Activated T-cell treated with anti-CD3 and anti-CD28 coated beads for 1 hour (primary cell): ENCODE results near the gene ZBTB34.
"Not testable (repeated sequence)": the region's sequence is repeated elsewhere in the genome, so short reads cannot be mapped to it uniquely, and the experiment has no call there.

Source experiments
- DNase-seq: peaks from one replicate; pipeline ENCODE4 v3.0.0-alpha.2; 2020; ENCODE audit warnings: low read depth

ZBTB34 gene

DNA sequence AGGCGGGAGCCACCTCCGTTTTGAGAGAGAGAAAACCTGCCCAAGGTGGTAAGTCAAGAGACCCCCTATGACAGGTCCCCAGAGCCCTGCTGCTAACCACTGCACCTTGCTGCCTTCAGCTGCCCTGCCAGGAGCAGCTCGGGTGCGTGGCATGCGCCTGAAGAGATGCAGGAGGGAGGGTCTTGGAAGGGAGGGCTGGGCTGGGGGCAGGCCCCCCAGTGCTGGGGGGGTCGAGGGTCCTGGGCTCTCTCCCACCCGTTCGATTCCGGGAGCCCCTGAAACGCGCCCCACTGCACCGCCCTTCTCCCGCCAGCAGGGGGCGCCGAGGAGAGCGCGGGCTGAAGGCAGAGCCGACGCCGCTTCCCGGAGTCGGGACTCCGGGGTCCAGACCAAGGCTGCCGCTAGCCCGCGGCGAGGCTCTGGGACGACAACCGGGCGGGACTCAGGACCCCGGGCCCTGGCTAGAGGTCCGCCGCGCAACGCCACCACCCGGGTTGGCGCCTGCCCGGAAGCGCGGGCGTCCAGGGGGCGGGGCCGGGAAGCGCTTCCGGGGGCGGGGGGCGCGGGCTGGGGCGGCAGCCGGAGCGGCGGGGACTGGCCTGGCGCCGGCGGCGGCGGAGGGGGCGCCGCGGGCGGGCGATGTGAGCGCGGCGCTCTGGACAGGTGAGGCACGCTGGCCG, at the start of gene ZBTB34:
TSS of gene ZBTB34 (plus strand) at position 563 of the 680 bp plus-strand sequence. CDS start 18,761 bp downstream, outside the sequence.
- DNase-seq, result peak; percentile 76

DNA sequence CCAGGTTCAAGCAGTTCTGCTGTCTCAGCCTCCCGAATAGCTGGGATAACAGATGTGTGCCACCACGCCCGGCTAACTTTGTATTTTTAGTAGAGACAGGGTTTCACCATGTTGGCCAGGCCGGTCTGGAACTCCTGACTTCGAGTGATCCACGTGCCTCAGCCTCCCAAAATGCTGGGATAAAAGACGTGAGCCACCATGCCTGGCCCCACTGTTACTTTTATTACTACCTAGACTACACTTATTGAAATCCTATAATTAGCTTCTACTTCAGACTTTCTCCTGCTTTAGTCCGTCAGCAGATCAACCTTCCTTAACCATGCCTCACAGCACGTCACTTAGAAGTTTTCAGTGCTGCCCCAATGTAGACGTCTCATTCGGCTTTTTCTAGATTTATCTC, 47.4 kb upstream of the ZBTB34 start:
- DNase-seq, result no peak

DNA sequence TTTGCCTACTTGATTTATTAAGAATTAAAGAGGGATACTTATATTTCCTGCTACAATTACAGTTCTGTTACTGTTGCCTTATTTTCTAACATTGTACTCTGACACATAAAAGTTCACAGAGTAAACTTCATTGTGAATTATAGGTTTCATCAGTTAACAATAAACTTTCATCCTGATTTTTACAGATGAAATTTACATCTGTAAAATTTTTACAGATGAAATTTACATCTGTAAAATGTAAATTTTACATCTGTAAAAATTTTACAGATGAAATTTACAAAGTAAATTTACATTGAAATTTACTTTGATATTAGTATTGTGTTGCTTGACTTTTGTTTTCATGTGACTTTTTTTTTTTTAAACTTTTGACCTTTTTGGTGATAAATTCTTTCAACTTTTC, 46.3 kb upstream of the ZBTB34 start:
- DNase-seq, result no peak

DNA sequence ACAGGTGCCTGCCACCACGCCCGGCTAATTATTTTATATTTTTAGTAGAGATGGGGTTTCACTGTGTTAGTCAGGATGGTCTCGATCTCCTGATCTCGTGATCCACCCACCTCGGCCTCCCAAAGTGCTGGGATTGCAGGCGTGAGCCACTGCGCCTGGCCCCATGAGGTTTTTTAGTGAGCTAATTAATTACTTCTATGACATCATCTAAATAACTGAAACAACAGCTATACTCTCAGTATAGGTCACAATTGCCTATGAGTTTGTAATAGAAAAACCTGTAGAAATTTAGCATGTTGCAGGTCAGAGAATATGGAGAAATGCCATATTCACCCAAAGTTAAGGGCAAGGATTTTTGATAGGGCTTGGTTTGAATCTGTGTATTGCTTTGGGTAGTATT, 42.8 kb upstream of the ZBTB34 start:
- DNase-seq, result not testable (repeated sequence)

- DNase-seq, result no peak
Observed at GRCh38 chr9:126818482-126818881, 42.0 kb upstream of the ZBTB34 start.

- no peak for DNase-seq
Observed at GRCh38 chr9:126819482-126819881, 41.0 kb upstream of the ZBTB34 start.

GRCh38 chr9:126822278-126822677, 38.2 kb upstream of the ZBTB34 start:
- no peak for DNase-seq

DNA sequence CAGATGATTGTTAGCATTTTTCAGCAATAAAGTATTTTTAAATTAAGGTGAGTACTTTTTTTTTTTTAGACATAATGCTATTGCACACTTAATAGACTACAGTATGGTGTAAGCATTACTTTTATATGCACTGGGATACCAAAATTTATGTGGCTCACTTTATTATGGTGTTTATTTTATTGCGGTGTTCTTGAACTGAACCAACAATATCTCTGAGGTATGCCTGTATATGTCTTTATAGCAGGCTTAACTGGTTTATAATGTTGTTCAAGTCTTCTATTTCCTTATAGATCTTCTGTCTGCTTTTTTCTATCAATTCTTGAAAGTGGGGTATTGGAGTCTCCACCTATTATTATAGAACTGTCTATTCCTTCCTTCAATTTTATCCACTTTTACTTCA, 37.6 kb upstream of the ZBTB34 start:
- DNase-seq, result no peak

DNA sequence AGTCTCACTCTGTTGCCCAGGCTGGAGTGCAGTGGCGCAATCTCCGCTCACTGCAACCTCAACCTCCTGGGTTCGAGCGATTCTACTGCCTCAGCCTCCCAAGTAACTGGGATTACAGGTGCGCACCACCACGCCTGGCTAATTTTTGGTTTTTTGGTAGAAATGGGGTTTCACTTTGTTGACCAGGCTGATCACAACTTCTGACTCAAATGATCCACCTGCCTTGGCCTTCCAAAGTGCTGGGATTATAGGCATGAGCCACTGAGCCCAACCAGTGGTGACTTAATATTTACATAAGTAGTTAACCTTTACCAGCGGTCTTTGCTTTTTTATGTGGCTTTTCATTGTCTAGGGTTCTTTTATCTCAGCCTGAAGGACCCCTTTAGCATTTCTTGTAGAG, 36.4 kb upstream of the ZBTB34 start:
- not testable (repeated sequence) for DNase-seq

DNA sequence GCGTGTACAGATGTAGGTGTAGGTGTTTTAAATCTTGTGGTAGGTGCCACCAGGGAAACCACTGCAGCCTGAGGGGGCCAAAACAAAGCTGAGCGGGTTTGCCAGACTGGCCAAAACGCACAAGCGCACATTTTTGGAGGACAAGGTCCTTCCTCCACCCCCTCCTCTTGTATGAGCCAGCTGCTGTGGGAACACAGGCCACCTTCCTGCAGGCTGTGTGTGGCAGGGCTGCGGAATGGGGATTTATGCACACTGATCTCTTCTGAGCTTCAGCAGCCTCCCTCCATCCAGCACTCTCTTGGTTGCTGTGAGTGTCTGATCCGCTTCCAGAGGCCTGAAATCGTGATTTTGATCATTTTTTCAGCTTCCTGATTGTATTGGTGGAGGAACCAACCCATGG, 33.2 kb upstream of the ZBTB34 start:
- no peak for DNase-seq

DNA sequence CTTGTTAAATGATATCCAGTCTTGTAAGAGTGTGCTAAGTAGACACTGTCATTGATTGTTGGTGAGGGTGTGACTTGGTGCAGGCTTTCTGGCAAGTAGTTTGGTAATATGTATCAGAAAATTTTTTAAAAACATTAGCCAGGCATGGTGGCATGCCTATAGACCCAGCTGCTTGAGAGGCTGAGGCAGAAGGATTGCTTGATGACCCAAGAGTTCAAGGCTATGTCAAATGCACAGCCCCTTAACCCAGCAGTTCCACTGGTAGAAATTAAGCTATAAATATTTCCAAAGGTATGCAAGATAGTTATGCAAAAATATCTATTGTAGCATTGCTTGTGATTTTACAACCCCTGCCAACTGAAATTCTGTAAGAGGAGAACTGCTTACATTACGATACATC, 31.4 kb upstream of the ZBTB34 start:
- no peak for DNase-seq

DNA sequence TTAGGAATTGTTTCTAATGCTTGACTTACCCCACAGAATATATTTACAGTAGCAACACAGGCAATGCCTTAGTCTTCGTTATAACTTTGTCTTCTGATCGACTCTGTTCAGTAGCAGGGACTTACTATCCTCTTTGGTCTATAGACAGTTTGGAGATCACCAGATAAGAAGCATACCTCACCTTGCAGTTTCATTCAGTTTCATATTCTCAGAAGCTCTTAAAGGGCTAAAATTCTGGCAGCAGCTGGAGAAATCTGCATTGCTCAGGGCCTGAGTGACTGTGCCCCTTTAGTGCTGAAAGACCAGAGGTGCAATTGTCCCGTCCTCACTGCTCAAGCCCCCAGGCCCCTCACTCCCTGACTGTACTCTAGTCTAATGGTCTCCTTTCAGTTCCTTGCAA, 29.6 kb upstream of the ZBTB34 start:
- DNase-seq, result no peak

DNA sequence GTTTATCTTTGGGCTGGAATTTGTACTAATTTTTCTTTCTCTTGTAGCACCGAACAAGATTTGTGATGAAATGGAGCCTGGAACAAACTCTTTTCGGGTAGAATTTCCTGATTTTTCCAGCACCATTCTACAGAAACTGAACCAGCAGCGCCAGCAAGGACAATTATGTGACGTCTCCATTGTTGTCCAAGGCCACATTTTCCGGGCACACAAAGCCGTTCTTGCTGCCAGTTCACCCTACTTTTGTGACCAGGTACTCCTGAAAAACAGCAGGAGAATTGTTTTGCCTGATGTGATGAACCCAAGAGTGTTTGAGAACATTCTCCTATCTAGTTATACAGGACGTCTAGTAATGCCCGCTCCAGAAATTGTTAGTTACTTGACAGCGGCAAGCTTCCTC, 28.0 kb upstream of the ZBTB34 start:
- DNase-seq, result no peak

DNA sequence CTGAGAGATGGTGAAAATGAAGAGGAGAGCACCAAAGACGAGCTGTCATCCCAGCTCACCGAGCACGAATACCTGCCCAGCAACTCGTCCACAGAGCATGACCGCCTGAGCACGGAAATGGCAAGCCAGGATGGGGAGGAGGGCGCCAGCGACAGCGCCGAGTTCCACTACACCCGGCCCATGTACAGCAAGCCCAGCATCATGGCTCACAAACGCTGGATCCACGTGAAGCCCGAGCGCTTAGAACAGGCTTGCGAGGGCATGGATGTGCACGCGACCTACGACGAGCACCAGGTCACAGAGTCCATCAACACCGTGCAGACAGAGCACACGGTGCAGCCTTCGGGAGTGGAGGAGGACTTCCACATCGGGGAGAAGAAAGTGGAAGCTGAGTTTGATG, 27.4 kb upstream of the ZBTB34 start:
- no peak for DNase-seq

DNA sequence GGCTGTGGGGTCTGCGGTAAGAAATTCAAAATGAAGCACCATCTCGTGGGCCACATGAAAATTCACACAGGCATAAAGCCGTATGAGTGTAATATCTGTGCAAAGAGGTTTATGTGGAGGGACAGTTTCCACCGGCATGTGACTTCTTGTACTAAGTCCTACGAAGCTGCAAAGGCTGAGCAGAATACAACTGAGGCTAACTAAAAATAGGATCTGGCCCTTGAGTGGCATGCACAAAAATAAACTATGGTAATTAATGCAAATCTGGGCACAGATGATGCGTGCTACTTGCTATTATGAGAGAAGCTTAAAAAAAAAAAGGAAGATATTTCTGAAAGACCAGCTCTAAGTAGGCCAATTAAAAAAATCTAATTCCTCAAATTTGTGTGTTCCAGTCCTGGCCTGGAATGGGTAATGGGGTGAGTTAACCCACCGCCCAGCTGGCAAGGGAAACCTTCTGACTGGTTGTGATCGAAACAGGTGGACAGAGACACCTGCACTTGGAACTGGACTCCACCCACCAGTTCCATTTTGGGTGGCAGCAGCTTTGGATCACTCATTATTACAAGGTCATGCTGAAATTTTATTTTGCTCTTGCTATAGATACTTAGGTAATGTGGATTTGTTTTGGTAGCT, 26.6 kb upstream of the ZBTB34 start:
- no peak for DNase-seq

GRCh38 chr9:126834672-126835071, 25.8 kb upstream of the ZBTB34 start:
- DNase-seq, result no peak

GRCh38 chr9:126836216-126836615, 24.2 kb upstream of the ZBTB34 start:
- no peak for DNase-seq

- DNase-seq, result no peak
Observed at GRCh38 chr9:126838055-126838811, 22.2 kb upstream of the ZBTB34 start.

DNA sequence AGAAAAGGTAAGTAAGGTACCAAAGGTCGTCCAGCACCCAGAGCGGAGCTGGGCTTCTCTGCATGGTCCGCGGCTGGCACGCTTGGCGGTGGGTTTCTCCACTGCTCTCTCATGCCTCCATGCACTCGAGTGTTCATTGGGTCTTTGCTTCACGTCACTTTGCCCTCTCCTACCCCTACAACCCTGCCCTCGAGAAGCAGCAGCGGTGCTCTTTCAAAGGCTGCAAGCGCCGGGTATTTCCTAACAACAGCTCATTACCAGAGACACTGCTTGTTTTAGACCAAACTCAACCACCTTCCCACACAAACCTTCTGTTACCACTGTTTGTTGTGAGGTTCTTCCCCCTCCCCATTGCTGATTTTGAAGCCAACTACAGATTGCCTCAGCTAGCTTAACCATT, 21.5 kb upstream of the ZBTB34 start:
- no peak for DNase-seq

DNA sequence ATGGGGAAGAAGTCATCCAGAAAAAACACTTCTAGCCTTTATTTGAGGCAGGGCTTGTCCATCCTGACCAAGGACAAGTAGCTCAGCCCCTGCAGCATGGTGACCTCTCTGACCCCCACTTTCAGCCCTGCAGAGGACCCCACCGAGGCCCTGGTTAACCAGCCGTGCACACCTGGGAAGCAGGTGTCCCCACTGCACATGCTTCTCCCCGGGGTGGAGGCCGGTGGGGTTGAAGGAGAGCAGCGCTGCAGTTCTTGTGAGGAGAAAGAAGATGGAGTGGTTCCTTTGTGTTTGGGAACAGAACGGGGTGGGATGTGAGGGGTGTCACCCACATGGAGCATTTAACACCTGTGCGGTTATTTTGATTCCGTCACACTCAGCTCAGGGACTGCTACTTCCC, 21.1 kb upstream of the ZBTB34 start:
- DNase-seq, result no peak

DNA sequence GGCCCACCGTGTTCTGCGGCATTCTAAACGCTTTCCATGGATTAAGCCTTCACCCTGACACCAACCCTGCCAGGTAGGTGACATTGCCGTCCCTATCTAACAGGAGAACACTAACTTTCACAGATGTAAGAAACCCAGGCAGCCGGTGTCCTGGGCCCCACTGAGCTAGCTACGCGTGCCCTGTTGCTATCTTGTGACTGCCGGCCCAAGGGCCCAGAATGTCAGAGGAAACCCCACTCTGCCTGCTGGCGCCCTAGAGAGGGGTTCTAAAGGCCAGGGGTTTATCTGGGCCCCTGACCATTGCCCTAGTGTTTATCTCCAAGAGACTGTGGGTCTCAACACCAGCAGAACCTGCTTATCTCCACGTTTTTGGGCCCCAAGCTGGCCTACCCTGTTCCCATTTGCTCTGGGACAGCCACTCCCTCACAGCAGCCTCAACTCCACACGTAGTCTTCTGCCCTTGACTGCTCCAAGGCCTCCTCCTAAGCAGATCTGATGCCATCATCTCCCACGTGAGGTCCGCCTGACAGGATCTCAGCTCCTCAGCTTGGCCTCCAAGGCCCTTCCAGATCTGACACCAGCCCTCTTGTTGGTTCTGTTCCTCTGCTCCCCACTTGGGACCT, 18.1 kb upstream of the ZBTB34 start:
- no peak for DNase-seq

DNA sequence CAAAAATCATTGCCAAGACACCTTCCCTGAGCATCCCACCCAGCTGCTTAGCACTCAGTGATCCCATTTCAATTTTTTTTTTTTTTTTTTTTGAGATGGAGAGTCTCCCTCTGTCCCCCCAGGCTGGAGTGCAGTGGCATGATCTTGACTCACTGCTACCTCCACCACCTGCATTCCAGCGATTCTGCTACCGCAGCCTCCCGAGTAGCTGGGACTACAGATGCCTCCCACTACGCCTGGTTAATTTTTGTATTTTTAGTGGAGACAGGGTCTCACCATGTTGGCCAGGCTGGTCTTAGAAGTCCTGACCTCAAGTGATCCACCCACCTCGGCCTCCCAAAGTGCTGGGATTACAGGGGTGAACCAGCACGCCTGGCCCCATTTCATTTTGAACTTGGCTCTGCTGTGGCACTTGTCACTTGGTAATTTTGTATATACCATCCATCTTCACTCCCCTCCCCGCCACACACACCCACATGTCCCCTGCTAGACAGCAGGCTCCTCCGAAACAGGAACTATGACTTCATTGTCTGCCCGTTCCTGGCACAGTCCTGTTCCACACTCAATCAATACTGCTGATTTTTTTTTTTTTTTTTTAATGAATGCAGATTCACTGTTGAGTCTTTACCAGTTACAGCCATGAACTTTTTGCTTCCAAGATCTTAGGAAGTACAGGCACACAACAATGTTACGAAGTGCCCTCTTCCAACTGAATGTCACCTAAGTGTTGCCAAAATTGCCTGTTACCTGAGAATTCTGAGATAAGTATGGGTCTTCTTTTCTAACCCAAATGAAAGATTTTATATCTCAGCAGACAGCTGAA, 17.3 kb upstream of the ZBTB34 start:
- DNase-seq, result no peak
